Neural crest cell (in vitro differentiated cells): Measurements from ENCODE around the gene PLXND1. TPM values are rescaled to one million over a fixed set of nuclear protein-coding genes. Genes with fewer than 3 reads are reported as not detected.
A peak's percentile ranks its signal among the peaks of the same experiment; 100 is the strongest.
"Not testable (repeated sequence)": the region's sequence is repeated elsewhere in the genome, so short reads cannot be mapped to it uniquely, and the experiment has no call there.

Source experiments
- DNase-seq: peaks from one replicate; pipeline ENCODE4 v3.0.0; 2021; ENCODE audit warnings: low read depth, mixed read lengths, low spot score
- H3K27ac Mint-ChIP-seq: one replicate; pipeline ENCODE4 v1.8.0; 2021; ENCODE audit warnings: mild to moderate bottlenecking, mixed read lengths; ENCODE audit not compliant: unreplicated experiment
- H3K27me3 Mint-ChIP-seq: 2 replicates; pipeline ENCODE4 v1.8.0; 2021; ENCODE audit warnings: low read depth, mild to moderate bottlenecking, mixed read lengths
- H3K36me3 Mint-ChIP-seq: 2 replicates; pipeline ENCODE4 v1.8.0; 2021; ENCODE audit warnings: low read depth, mild to moderate bottlenecking, mixed read lengths
- H3K4me1 Mint-ChIP-seq: 2 replicates; pipeline ENCODE4 v1.8.0; 2021; ENCODE audit warnings: mixed read lengths
- H3K4me3 Mint-ChIP-seq: one replicate; pipeline ENCODE4 v1.8.0; 2021; ENCODE audit warnings: mild to moderate bottlenecking, mixed read lengths
- H3K9me3 Mint-ChIP-seq: 2 replicates; pipeline ENCODE4 v1.8.0; 2021; ENCODE audit warnings: mixed read lengths
- total RNA-seq: library from RNA; stranded (reverse); gene quantifications from 2 replicates; pipeline ENCODE4 v1.2.1, GENCODE V29; 2021
- TF ChIP-seq, protein P1 (sequence below): fragments of 200-600 bp; sonication (generic); conservative IDR thresholded peaks from 2 replicates; pipeline ENCODE4 v1.5.0; 2021; ENCODE audit warnings: antibody characterized with exemption, mild to moderate bottlenecking

PLXND1 gene
- total RNA-seq, 1 donor from 2014 or later: 39.4 TPM

DNA sequence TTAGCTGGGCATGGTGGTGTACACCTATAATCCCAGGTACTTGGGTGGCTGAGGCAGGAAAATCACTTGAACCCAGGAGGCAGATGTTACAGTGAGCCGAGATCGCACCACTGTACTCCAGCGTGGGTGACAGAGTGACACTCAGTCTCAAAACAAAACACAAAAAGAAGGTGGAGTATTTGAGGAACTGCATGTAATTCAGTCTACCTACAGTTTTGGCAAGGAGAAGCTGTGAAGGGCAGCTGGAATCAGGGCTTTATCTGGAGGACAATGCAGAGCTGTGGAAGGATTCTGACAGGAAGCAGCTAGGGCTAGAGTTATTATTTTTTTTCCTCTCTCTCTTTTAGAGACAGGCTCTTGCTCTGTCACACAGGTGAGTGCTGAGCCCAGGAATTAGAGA lies 56.7 kb downstream of the PLXND1 start:
- no peaks in the 10 kb centered on the region for H3K9me3 Mint-ChIP-seq
- H3K27me3 Mint-ChIP-seq: no peaks in the 10 kb centered on the region
- TF ChIP-seq, protein P1, sequence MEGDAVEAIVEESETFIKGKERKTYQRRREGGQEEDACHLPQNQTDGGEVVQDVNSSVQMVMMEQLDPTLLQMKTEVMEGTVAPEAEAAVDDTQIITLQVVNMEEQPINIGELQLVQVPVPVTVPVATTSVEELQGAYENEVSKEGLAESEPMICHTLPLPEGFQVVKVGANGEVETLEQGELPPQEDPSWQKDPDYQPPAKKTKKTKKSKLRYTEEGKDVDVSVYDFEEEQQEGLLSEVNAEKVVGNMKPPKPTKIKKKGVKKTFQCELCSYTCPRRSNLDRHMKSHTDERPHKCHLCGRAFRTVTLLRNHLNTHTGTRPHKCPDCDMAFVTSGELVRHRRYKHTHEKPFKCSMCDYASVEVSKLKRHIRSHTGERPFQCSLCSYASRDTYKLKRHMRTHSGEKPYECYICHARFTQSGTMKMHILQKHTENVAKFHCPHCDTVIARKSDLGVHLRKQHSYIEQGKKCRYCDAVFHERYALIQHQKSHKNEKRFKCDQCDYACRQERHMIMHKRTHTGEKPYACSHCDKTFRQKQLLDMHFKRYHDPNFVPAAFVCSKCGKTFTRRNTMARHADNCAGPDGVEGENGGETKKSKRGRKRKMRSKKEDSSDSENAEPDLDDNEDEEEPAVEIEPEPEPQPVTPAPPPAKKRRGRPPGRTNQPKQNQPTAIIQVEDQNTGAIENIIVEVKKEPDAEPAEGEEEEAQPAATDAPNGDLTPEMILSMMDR: no peak
- DNase-seq: no peak
- no peak overlapping the region for H3K27ac Mint-ChIP-seq
- H3K36me3 Mint-ChIP-seq: no peaks in the 10 kb centered on the region
- peaks cover 17% of the 10 kb centered on the region for H3K4me1 Mint-ChIP-seq
- H3K4me3 Mint-ChIP-seq: no peak overlapping the region

DNA sequence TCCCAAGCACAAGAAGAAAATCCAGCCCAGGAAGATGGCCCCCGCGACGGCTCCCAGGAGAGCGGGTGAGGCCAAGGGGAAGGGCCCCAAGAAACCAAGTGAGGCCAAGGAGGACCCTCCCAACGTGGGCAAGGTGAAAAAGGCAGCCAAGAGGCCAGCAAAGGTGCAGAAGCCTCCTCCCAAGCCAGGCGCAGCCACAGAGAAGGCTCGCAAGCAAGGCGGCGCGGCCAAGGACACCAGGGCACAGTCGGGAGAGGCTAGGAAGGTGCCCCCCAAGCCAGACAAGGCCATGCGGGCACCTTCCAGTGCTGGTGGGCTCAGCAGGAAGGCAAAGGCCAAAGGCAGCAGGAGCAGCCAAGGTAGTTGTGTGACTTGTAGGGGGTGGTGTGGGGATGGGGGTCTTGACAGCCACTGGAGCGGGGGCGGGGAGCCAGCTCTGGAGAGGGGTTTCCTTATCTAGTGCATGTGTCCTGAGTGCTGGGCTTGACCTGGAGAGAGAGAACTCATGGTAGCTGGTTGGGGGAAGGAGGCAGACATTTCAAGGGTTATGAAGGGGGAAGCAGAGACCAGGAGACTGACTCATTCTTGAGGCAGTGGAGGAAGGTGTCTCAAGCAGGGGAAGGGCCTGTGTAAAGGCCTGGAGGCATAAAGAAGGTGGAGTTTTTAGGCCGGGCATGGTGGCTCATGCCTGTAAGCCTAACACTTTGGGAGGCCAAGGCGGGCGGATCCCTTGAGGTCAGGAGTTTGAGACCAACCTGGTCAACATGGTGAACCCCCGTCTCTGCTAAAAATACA lies 57.3 kb downstream of the PLXND1 start:
- Mint-ChIP-seq H3K36me3 (no peaks in the 10 kb centered on the region), H3K9me3 (no peaks in the 10 kb centered on the region), H3K27me3 (no peaks in the 10 kb centered on the region), H3K27ac (peak overlapping the region; percentile 50), H3K4me3 (no peak overlapping the region), H3K4me1 (peaks cover 17% of the 10 kb centered on the region)
- no peak for DNase-seq
- TF ChIP-seq, protein P1: no peak

DNA sequence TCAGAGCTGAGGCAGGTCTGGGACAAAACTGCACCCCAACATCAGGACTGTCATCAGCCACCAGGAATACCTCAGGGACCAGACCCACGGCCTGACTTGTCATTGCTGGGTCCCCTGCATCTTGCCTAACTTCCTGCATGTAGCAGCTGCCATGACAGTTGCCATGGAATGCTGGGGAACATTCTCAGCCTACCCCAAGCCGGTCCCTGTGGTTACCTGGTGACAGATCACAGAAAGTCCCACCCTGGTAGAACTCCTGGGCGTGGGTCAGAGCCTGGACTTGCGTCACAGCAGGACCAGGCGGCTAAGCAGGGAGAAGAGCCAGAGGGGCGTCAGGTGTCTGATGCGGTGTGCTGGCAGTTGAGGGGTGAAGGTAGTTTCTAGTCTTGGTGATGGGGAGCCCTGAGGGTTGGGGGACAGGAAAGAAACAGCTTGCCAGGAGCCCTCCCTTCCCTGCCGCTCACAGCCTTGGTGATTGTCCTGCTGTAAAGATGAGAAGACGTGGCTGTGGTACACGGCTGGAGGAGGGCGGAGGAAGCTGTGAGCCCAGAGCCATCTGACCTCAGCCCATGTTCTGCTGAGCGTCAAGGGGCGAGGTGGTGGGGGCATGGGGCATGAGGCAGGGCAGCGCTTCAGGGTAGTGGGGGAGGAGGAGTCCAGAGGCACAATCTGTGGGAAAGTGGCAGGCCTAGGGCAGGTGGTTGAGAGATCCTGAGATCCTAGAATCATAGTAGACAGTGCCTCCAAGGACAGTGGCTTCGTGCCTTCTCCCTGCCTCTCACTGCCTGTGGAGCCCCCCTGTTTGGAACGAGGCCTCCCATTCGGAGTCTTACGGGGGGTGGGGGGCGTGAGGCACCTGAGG lies 58.1 kb downstream of the PLXND1 start:
- no peaks in the 10 kb centered on the region for H3K36me3 Mint-ChIP-seq
- H3K9me3 Mint-ChIP-seq: no peaks in the 10 kb centered on the region
- TF ChIP-seq, protein P1: no peak
- no peak for DNase-seq
- H3K4me1 Mint-ChIP-seq: peaks cover 9% of the 10 kb centered on the region
- H3K27ac Mint-ChIP-seq: peak overlapping the region; percentile 35
- no peak overlapping the region for H3K4me3 Mint-ChIP-seq
- no peaks in the 10 kb centered on the region for H3K27me3 Mint-ChIP-seq

DNA sequence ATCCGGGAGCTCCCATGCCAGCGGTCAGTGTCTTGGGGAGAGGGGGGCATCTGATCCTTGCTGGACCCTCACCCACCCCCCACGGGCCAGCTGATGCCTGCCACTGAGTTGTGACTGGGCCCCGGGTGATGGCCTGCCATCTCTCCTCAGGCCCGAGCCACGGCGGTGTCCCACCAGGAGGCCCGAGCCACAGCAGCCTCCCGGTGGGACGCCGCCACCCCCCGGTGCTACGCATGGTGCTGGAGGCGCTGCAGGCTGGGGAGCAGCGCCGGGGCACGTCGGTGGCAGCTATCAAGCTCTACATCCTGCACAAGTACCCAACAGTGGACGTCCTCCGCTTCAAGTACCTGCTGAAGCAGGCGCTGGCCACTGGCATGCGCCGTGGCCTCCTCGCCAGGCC lies 59.2 kb downstream of the PLXND1 start:
- Mint-ChIP-seq H3K27ac (no peak overlapping the region), H3K27me3 (no peaks in the 10 kb centered on the region), H3K4me3 (no peak overlapping the region), H3K4me1 (peaks cover 1% of the 10 kb centered on the region), H3K36me3 (no peaks in the 10 kb centered on the region), H3K9me3 (no peaks in the 10 kb centered on the region)
- DNase-seq: no peak
- TF ChIP-seq, protein P1: no peak

DNA sequence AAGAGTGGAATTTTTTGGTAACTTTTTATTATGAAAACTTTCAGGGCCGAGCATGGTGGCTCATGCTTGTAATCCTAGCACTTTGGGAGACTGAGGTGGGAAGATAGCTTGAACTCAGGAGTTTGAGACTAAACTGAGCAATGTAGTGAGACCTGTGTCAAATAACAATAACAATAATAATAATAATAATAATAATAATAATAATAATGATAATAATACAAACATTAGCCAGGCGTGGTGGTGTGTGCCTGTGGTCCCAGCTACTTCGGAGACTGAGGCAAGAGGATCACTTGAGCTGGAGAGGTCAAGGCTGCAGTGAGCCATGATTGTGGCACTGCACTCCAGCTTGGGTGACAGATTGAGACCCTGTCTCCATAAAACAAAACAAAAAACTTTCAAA lies 60.5 kb downstream of the PLXND1 start:
- not testable (repeated sequence) for DNase-seq, H3K4me3 Mint-ChIP-seq, H3K4me1 Mint-ChIP-seq, H3K36me3 Mint-ChIP-seq, H3K9me3 Mint-ChIP-seq, H3K27me3 Mint-ChIP-seq, H3K27ac Mint-ChIP-seq

DNA sequence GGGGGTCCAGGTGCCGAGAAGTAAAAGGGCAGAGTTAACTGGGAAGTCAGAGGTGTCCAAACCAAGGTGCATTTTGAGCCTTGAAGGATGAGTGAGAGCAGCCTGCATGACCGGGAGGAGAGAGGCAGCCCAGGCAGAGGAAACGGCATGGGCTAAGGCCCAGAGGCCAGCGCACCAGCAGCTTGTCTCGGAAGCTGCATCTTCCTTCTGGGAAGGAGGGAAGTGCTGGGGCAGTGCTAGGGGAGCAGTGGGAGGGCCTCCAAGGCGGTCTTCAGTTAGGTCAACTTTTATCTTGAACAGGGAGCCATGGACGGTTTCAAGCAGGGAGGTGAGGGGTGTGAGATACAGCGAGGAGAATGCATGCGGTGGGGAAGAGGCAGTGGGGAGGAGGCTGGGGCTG lies 62.5 kb downstream of the PLXND1 start:
- Mint-ChIP-seq H3K4me1 (no peaks in the 10 kb centered on the region), H3K27ac (peak overlapping the region; percentile 4), H3K4me3 (no peak overlapping the region), H3K9me3 (no peaks in the 10 kb centered on the region), H3K27me3 (no peaks in the 10 kb centered on the region), H3K36me3 (no peaks in the 10 kb centered on the region)
- no peak for DNase-seq
- TF ChIP-seq, protein P1: no peak
